Neutrophil (primary cell): ENCODE results near the gene PLEKHO1.

Experiments used
- H3K27ac ChIP-seq: fragments of 200-600 bp; sonication (generic); 2 replicates; pipeline ENCODE4 v1.5.1; 2016; ENCODE audit warnings: mild to moderate bottlenecking, moderate library complexity
- H3K27me3 ChIP-seq: fragments of 200-600 bp; sonication (generic); 2 replicates; pipeline ENCODE4 v1.6.0; 2016; ENCODE audit warnings: mild to moderate bottlenecking
- H3K36me3 ChIP-seq: fragments of 200-600 bp; sonication (generic); 2 replicates; pipeline ENCODE4 v1.5.1; 2017
- H3K4me1 ChIP-seq, 2 experiments: fragments of 200-600 bp in 1 of 2; sonication (generic) in 1 of 2; 1 replicate in 1 of 2; 2 replicates in 1 of 2; pipeline versions ENCODE4 v1.5.1 to v1.6.1; 2013 to 2016; ENCODE audit warnings: low read depth in 1 of 2, low read length in 1 of 2, mild to moderate bottlenecking in 1 of 2, moderate library complexity in 1 of 2; ENCODE audit not compliant: control insufficient read depth in 1 of 2, insufficient read depth in 1 of 2
- H3K4me3 ChIP-seq, 2 experiments: fragments of 200-600 bp in 1 of 2; sonication (generic) in 1 of 2; 1 replicate in 1 of 2; 2 replicates in 1 of 2; pipeline ENCODE4 v1.5.1; 2013 to 2016; ENCODE audit warnings: low read depth in 1 of 2, low read length in 1 of 2, mild to moderate bottlenecking in 1 of 2, moderate library complexity in 1 of 2
- H3K9me3 ChIP-seq: fragments of 200-600 bp; sonication (generic); 2 replicates; pipeline ENCODE4 v1.5.1; 2016
- CTCF ChIP-seq: fragments of 200-600 bp; sonication (generic); IDR thresholded peaks from 2 replicates; pipeline ENCODE4 v1.5.1; 2016; ENCODE audit warnings: antibody characterized with exemption

The PLEKHO1 gene

GRCh38 chr1:150162582-150162861 lies 12.8 kb downstream of the PLEKHO1 start:
- H3K27me3 ChIP-seq, result no peaks in the 10 kb centered on the region
- peak overlapping the region; percentile 31 to 77 for H3K4me3 ChIP-seq
- TF ChIP-seq CTCF, result no peak
- H3K4me1 ChIP-seq, result peaks cover 82 to 83% of the 10 kb centered on the region in 2 experiments
- peaks cover 26% of the 10 kb centered on the region for H3K36me3 ChIP-seq
- no peaks in the 10 kb centered on the region for H3K9me3 ChIP-seq
- peak overlapping the region; percentile 97 for H3K27ac ChIP-seq

GRCh38 chr1:150162862-150163706 lies 13.4 kb downstream of the PLEKHO1 start:
- no peaks in the 10 kb centered on the region for H3K27me3 ChIP-seq
- peaks cover 80 to 81% of the 10 kb centered on the region in 2 experiments for H3K4me1 ChIP-seq
- peak overlapping the region; percentile 31 to 77 for H3K4me3 ChIP-seq
- TF ChIP-seq CTCF, result no peak
- H3K36me3 ChIP-seq, result peaks cover 20% of the 10 kb centered on the region
- H3K27ac ChIP-seq, result peak overlapping the region; percentile 97
- no peaks in the 10 kb centered on the region for H3K9me3 ChIP-seq

- H3K36me3 ChIP-seq, result peaks cover 9% of the 10 kb centered on the region
- H3K27ac ChIP-seq, result peak overlapping the region; percentile 97
- H3K9me3 ChIP-seq, result no peaks in the 10 kb centered on the region
- H3K4me1 ChIP-seq, result peaks cover 75 to 76% of the 10 kb centered on the region in 2 experiments
- H3K27me3 ChIP-seq, result no peaks in the 10 kb centered on the region
- TF ChIP-seq CTCF, result no peak
- peak overlapping the region in 1 of 2 experiments; percentile 23 for H3K4me3 ChIP-seq
Observed at GRCh38 chr1:150164224-150164623, 14.5 kb downstream of the PLEKHO1 start.

- Histone ChIP-seq H3K9me3 (no peaks in the 10 kb centered on the region), H3K4me1 (peaks cover 75 to 76% of the 10 kb centered on the region in 2 experiments), H3K27ac (peak overlapping the region; percentile 97), H3K4me3 (peak overlapping the region in 1 of 2 experiments; percentile 24), H3K27me3 (no peaks in the 10 kb centered on the region), H3K36me3 (peaks cover 3% of the 10 kb centered on the region)
- no peak for TF ChIP-seq CTCF
Observed at GRCh38 chr1:150164779-150165178, 15.1 kb downstream of the PLEKHO1 start.

- Histone ChIP-seq H3K9me3 (no peaks in the 10 kb centered on the region), H3K4me1 (peaks cover 75 to 76% of the 10 kb centered on the region in 2 experiments), H3K4me3 (peak overlapping the region in 1 of 2 experiments; percentile 0), H3K27ac (peak overlapping the region; percentile 97), H3K27me3 (no peaks in the 10 kb centered on the region), H3K36me3 (no peaks in the 10 kb centered on the region)
- TF ChIP-seq CTCF, result peak; percentile 75
Observed at GRCh38 chr1:150165622-150166612, 16.2 kb downstream of the PLEKHO1 start.
